ENCODE measurements around the gene ENAH.

The ENAH gene

DNA sequence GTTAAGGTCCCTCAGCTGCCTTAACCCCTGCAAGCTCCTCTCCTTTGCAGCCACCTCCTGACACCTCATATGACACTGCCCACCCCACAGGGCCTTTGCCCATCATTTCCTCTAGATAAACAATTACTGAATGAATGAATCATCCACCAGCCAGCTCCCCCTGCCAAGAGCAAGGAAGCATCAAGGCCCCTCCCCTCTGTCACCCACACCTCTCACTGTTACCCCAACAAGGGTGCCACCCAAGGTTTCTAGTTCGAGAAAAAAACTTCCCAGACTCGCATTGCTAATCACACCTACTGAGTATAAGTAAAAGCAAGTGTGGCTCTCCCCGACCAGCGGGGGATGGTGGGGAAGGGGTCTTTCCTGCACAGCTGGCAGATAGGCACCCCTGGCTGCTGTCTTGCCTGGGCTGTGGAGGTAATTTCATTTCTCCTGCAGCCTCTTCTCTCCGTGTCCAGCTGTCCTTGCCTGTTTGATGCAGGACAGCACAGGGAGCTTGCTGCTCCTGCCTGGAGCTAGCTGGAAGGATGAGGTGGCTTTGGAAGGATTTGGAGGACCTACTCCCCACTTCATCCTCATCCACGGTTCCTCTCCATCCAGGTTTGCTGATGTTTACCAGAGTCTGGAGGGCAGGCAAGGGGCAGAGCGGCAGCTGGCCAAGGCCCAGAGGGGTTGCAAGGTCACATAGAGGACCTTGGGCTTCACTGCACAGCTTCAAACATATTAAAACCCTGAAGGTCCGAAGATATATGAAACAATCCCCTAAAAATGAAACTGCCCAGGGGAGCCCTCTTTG lies 192.0 kb downstream of the ENAH start:
- H3K27ac ChIP-seq (replicated peaks), result no peak overlapping the region
- H3K4me3 ChIP-seq (replicated peaks; ENCODE audit: insufficient read depth, low read length), result no peak overlapping the region
- TF ChIP-seq SPI1 (IDR thresholded peaks at IDR 0.05; ENCODE audit: borderline replicate concordance, low read depth), result no peak
- TF ChIP-seq, protein P1, sequence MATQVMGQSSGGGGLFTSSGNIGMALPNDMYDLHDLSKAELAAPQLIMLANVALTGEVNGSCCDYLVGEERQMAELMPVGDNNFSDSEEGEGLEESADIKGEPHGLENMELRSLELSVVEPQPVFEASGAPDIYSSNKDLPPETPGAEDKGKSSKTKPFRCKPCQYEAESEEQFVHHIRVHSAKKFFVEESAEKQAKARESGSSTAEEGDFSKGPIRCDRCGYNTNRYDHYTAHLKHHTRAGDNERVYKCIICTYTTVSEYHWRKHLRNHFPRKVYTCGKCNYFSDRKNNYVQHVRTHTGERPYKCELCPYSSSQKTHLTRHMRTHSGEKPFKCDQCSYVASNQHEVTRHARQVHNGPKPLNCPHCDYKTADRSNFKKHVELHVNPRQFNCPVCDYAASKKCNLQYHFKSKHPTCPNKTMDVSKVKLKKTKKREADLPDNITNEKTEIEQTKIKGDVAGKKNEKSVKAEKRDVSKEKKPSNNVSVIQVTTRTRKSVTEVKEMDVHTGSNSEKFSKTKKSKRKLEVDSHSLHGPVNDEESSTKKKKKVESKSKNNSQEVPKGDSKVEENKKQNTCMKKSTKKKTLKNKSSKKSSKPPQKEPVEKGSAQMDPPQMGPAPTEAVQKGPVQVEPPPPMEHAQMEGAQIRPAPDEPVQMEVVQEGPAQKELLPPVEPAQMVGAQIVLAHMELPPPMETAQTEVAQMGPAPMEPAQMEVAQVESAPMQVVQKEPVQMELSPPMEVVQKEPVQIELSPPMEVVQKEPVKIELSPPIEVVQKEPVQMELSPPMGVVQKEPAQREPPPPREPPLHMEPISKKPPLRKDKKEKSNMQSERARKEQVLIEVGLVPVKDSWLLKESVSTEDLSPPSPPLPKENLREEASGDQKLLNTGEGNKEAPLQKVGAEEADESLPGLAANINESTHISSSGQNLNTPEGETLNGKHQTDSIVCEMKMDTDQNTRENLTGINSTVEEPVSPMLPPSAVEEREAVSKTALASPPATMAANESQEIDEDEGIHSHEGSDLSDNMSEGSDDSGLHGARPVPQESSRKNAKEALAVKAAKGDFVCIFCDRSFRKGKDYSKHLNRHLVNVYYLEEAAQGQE (IDR thresholded peaks at IDR 0.05; ENCODE audit: insufficient replicate concordance, low read depth), result no peak
- TF ChIP-seq, protein P2, sequence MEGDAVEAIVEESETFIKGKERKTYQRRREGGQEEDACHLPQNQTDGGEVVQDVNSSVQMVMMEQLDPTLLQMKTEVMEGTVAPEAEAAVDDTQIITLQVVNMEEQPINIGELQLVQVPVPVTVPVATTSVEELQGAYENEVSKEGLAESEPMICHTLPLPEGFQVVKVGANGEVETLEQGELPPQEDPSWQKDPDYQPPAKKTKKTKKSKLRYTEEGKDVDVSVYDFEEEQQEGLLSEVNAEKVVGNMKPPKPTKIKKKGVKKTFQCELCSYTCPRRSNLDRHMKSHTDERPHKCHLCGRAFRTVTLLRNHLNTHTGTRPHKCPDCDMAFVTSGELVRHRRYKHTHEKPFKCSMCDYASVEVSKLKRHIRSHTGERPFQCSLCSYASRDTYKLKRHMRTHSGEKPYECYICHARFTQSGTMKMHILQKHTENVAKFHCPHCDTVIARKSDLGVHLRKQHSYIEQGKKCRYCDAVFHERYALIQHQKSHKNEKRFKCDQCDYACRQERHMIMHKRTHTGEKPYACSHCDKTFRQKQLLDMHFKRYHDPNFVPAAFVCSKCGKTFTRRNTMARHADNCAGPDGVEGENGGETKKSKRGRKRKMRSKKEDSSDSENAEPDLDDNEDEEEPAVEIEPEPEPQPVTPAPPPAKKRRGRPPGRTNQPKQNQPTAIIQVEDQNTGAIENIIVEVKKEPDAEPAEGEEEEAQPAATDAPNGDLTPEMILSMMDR (IDR thresholded peaks at IDR 0.05; ENCODE audit: insufficient read depth, low read length), result no peak
- TF ChIP-seq POLR2AphosphoS5 (IDR thresholded peaks at IDR 0.05; ENCODE audit: low read depth), result no peak
- no peak for TF ChIP-seq GABPA (IDR thresholded peaks at IDR 0.05; ENCODE audit: low read depth)
- DNase-seq (ENCODE audit: low read depth in 1 of 2, low spot score in 1 of 2), result no peak
- no peaks in the 10 kb centered on the region for H3K27me3 ChIP-seq (ENCODE audit: insufficient read depth, poor library complexity, severe bottlenecking)

DNA sequence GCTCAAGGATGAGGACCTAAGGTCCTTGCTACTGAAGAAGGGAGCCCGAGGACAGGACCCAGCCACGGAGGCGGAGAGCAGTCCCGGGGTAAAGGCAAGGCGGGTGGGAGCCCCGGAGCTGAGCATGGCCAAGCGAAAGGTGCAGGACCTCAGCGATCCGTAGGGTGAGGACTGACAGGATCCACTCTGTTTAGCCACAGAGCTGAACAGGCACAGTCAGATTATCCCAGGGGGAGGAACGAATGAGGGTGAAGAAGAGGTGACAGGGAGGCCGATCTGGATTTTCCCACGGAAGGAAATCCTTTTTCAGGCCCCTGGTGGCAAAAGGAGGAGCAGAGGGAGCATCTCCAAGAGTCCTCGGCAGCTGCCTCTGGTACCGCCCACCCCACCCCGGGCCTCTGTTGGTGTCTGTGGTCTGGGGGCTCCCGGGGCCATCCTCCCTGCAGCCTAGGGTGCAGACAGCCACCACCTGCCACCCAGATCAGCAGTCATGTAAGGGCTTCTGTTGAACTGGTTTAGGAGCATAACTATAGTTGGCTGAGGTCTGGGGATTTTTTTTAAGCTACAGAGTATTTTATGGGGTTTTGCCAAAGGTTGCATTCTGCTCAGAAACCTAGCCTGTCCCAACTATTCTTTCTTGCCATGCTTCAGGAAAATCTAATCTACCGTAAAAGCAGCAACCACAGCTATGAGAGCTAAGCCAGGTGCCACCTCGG lies 192.7 kb downstream of the ENAH start:
- no peak for TF ChIP-seq GABPA (IDR thresholded peaks at IDR 0.05; ENCODE audit: low read depth)
- TF ChIP-seq, protein P2 (IDR thresholded peaks at IDR 0.05; ENCODE audit: insufficient read depth, low read length), result no peak
- no peak for TF ChIP-seq SPI1 (IDR thresholded peaks at IDR 0.05; ENCODE audit: borderline replicate concordance, low read depth)
- TF ChIP-seq, protein P1 (IDR thresholded peaks at IDR 0.05; ENCODE audit: insufficient replicate concordance, low read depth), result no peak
- TF ChIP-seq POLR2AphosphoS5 (IDR thresholded peaks at IDR 0.05; ENCODE audit: low read depth), result no peak
- H3K27ac ChIP-seq (replicated peaks), result no peak overlapping the region
- H3K27me3 ChIP-seq (ENCODE audit: insufficient read depth, poor library complexity, severe bottlenecking), result no peaks in the 10 kb centered on the region
- H3K4me3 ChIP-seq (replicated peaks; ENCODE audit: insufficient read depth, low read length), result no peak overlapping the region
- no peak for DNase-seq (ENCODE audit: low read depth in 1 of 2, low spot score in 1 of 2)

DNA sequence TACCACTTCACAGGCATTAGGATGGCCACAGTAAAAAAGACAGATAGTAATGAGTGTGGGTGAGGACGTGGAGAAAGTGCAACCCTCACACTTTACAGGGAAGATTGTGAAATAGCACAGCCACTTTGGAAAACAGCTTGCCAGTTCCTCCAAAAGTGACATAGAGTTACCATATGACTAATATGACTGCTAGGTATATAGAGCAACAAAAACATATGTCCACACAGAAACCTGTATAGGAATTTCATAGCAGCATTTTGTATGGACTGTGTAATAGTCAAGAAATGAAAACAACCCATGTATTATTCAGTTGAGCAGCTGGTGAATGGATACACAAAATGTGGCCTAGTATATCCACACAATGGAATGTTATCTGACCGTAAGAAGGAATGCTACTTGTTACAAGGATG lies 194.7 kb downstream of the ENAH start:
- H3K4me3 ChIP-seq (replicated peaks; ENCODE audit: insufficient read depth, low read length), result no peak overlapping the region
- H3K27me3 ChIP-seq (ENCODE audit: insufficient read depth, poor library complexity, severe bottlenecking), result no peaks in the 10 kb centered on the region
- peak; percentile 52 to 69 for DNase-seq (ENCODE audit: low read depth in 1 of 2, low spot score in 1 of 2)
- TF ChIP-seq POLR2AphosphoS5 (IDR thresholded peaks at IDR 0.05; ENCODE audit: low read depth) (no peak), GABPA (IDR thresholded peaks at IDR 0.05; ENCODE audit: low read depth) (no peak), SPI1 (IDR thresholded peaks at IDR 0.05; ENCODE audit: borderline replicate concordance, low read depth) (no peak)
- TF ChIP-seq, protein P1 (IDR thresholded peaks at IDR 0.05; ENCODE audit: insufficient replicate concordance, low read depth), result no peak
- TF ChIP-seq, protein P2 (IDR thresholded peaks at IDR 0.05; ENCODE audit: insufficient read depth, low read length), result no peak
- H3K27ac ChIP-seq (replicated peaks), result peak overlapping the region; percentile 12; the same call in 1 of the 2 replicates

All from HL-60 (cell line).